SU-DHL-6 (cell line): ENCODE results near the gene NXPE1.

Experiments
- EZH2phosphoT487 ChIP-seq: fragments of 200-600 bp; sonication (generic), shearing (Covaris generic); conservative IDR thresholded peaks from 2 replicates; pipeline ENCODE4 v1.6.1; 2018; ENCODE audit warnings: mild to moderate bottlenecking, antibody characterized with exemption, low read length, moderate library complexity, mixed read lengths
- TF ChIP-seq, protein P1 (sequence below): fragments of 200-600 bp; sonication (generic); IDR thresholded peaks from one replicate; pipeline ENCODE4 v1.5.1; 2017; ENCODE audit warnings: antibody characterized with exemption, mild to moderate bottlenecking, low read length, moderate library complexity; ENCODE audit not compliant: insufficient read depth, poor library complexity, severe bottlenecking

DNA sequence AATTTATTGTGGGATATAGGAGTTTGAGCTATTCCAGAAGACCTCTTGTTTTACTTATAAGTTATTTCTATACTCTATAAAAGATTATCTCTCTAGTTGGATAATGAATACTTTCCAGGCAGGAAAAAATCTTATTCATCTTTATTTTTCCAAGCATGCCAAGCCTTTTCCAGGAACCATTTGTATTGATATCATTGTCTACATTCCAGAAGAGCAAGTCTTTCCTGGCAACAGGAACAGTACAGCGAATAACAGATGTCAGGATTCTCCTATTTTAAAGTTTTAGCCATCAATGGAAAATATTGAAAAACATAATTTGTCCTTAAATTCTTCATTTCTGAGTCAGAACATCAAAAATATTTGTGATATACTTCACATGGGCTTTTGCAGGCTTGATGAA, 5.2 kb upstream of the NXPE1 start:
- TF ChIP-seq, protein P1, sequence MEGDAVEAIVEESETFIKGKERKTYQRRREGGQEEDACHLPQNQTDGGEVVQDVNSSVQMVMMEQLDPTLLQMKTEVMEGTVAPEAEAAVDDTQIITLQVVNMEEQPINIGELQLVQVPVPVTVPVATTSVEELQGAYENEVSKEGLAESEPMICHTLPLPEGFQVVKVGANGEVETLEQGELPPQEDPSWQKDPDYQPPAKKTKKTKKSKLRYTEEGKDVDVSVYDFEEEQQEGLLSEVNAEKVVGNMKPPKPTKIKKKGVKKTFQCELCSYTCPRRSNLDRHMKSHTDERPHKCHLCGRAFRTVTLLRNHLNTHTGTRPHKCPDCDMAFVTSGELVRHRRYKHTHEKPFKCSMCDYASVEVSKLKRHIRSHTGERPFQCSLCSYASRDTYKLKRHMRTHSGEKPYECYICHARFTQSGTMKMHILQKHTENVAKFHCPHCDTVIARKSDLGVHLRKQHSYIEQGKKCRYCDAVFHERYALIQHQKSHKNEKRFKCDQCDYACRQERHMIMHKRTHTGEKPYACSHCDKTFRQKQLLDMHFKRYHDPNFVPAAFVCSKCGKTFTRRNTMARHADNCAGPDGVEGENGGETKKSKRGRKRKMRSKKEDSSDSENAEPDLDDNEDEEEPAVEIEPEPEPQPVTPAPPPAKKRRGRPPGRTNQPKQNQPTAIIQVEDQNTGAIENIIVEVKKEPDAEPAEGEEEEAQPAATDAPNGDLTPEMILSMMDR, result no peak
- no peak for TF ChIP-seq EZH2phosphoT487
